HG02798 (cell line): ENCODE measurements around the gene TEN1.
"Not testable (repeated sequence)": the region's sequence is repeated elsewhere in the genome, so short reads cannot be mapped to it uniquely, and the experiment has no call there.

Experiments used
- ATAC-seq: cut with Tn5 transposase; IDR thresholded peaks from one replicate; pipeline ENCODE4 v1.9.1; 2021; ENCODE audit warnings: mild to moderate bottlenecking; ENCODE audit not compliant: unreplicated experiment, poor library complexity

TEN1 gene, protein sequence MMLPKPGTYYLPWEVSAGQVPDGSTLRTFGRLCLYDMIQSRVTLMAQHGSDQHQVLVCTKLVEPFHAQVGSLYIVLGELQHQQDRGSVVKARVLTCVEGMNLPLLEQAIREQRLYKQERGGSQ

DNA sequence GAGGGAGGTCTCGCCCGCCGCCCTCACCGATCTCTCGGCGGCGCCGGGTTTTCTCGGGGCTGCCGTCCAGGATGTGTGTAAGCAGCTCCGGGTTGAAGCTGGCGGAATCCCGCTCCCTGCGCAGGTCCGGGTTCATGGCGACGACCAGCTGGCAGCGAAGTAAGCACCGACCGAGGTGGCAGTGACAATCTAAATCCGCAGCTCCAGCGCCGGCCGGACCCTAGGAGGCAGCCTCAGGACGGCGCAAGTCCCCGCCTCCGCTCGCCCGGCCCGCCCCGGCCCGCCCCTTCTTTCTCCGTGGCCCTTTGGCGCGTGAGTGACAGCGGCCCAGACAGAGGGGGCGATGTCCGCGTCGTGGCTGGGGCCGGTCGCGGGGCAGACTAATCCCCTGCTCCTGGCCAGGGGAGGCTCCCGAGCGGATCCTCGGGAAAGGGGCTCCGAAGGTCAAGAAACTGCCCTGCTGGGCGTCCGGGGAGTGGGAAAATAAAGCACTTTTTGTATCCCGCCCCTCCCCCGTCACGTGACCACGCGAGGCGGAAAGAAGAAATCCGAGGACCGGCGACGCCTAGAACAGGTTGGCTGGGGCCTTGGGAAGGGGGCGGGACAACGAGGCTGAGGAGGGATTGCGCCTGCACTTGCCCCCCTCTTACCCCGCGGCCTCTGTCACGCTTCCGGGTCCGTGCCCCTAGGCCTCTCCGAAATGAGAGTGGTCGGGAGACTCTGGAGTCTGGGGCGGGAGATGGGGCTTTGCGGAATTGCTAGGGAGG is at the start of gene TEN1, which contains the start of gene ACOX1:
Gene TEN1, plus strand, starts transcription at position 303 of the 767 bp plus-strand sequence. CDS start 6,953 bp downstream, outside the sequence.
Gene ACOX1, minus strand, starts transcription at position 229 of the 767 bp plus-strand sequence. Its CDS starts 93 bp downstream, at position 136.
- ATAC-seq: peak; percentile 92

DNA sequence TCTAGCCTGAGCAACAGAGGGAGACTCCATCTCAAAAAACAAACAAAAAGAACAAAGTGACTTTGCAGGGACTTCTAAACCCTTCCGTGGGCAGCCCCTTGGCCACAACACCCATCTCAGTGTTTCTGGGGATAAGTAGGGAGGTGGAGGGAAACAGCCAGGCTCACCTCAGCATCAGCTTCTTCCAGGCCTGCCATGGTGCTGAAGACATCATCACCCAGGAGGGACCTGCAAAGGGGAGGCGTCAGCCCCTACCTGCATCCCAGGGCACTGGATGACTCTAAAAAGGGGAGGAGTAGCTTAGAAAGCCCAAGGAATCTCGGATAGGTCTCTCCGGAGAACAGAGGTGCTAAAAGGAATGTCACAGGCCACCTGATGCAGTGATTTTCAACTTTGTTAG is 48.0 kb upstream of the TEN1 start:
- no peak for ATAC-seq

DNA sequence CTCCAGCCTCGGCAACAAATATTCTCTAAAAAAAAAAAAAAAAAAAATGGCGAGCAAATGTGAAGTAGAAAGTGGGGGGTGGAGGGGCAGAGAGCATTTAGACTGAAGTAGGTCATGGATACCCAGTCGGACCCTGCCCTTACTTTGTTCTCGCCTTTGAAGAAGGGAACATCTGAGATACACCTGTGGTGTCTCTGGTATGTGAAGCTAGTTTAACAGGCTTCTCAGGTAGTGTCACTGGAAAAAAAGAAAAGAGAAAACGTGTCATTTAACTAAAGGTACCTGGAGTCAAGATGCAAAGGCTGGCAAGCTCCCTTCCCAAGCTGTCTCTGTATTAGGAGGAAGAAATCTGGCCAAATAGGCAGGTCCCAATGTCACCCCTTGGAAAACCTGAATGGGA is 46.2 kb upstream of the TEN1 start:
- ATAC-seq: no peak

DNA sequence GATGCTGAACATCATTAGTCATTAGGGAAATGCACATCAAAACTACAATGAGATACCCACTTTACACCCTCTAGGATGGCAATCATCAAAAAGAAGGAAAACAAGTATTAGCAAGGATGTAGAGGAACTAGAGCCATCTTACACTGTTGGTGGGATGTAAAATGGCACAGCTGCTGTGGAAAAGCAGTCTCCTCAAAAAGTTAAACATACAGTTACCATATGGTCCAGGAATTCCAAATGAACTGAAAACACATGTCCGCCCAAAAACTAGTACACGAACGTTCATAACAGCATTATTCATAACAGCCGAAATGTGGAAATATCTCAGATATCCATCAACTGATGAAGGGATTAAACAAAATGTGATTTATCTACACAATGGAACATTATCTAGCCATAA is 45.2 kb upstream of the TEN1 start:
- ATAC-seq: no peak

DNA sequence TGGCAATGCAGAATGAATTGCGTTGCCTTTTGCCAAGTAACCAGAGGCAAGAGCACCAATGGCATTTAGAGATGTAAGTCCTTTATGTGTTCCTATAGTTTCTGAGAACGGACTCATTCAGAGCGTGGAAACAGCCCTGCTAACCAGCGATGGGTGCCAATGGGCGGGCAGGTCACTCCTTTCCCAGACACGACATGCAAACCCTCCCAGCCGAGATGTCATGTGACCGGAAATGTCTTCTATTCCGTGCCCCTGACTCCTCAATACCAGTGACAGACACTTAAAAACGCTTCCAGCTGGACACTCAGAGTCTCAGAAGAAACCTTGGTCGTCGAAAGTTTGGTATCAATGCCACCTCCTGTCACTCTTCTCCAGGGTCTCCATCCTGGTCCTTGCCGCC is 41.4 kb upstream of the TEN1 start:
- ATAC-seq: no peak

DNA sequence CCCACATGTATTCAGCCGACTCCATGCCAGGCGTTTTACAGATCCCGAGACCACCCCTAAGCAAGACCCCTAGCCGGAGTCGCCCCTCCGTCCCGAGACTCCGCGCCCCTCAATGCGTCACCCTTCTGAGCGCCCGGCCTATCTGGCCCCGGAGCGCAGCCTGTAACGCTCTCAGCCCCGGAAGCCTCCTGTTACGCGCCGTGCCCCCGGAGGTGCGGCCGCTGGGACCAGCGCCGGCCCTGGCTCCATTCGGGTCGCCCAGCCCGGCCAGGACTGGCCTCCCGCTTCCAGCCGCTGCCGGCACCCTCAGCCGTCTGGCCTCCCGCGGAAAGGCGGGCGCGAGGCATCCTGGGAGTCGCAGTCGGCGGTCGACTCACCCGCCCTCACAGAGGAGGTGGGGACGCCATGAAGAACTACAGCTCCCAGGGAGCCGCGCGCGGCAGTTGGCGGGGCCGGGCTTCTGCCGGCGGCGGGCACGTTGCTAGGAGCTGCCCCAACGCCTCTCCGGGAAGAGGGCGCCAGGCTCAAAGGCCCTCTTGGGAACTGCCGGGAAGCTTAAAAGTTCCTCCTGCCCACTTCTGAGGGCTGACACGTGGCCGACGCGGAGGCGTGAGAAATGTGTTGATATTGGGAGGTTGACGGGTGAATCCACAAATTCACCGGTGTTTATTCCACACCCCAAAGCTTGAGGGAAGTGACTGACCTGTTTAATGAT is 38.2 kb upstream of the TEN1 start, which contains the start of gene FBF1:
Gene FBF1, minus strand, starts transcription at position 316 of the 715 bp plus-strand sequence. CDS start 2,893 bp downstream, outside the sequence.
- peak; percentile 96 for ATAC-seq

DNA sequence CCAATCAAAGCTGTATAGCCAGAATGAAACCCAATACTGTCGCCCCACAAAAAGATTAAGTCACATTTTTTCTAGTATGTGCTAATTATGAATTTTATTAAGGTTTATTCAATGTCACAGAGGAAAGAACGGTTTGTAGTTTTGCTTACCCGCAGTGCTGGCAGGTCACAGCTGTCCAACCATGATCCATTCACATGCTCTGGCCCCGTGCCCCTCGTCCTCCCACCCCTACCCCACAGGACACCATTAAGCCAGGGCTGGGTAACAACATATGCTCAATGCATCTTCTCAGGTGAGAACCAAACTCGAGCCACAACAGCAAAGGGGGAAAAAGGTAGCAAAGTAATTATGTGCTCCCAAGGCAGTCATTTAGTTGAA is 37.6 kb upstream of the TEN1 start:
- no peak for ATAC-seq

DNA sequence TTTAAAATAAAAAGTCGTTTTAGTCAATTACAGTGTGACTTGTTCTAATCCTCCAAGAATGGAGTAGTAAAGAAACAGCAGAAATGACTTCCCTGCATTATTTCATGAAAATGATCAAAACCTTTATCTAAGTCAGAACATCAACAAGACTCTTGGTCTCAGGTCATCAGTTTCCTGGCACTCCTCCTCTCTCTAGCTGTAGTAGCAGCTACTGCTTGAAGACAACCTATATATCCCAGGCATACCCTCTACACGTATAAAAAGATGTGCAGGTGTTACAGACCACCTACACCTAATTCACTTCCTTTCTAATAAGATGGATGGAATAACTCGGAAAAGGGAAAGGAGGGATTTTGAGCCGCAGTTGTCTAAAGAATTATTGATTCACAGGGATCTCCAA is 36.6 kb upstream of the TEN1 start:
- ATAC-seq: no peak

DNA sequence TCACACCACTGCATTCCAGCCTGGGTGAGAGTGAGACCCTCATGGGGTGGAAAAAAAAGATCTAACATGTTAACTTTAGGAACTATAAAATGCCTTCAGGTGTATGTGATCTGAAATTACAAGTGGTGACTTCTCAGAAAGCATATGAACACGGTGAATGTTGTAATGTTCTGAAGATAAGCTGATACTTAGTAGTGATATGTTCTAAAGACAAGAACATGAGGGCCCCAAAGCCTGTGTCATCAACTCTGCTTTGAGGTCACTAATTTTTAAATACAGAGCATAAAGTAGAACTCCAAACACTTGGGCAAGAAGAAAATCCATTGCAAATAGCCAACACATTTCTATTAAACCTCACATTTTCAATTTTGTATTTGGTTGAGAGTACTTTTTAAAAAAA is 35.5 kb upstream of the TEN1 start:
- ATAC-seq: no peak

DNA sequence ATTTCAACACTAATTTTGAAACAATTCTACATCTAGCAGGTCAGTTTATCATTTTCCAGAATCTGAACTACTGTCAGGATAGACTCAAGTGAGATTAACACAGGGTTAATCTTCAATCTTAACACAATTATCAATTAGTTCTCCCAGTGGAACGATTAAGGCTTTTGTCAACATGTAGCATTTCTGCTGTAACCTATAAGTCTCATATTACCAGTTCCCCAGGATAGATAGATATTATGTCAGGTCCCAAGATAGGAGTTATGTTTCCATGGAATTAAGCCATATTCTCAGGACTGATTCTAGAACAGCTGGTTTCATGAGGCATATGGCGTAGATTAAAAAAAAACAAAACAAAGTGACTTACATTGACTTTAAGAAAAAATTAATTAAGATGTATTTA is 33.8 kb upstream of the TEN1 start:
- ATAC-seq: no peak

DNA sequence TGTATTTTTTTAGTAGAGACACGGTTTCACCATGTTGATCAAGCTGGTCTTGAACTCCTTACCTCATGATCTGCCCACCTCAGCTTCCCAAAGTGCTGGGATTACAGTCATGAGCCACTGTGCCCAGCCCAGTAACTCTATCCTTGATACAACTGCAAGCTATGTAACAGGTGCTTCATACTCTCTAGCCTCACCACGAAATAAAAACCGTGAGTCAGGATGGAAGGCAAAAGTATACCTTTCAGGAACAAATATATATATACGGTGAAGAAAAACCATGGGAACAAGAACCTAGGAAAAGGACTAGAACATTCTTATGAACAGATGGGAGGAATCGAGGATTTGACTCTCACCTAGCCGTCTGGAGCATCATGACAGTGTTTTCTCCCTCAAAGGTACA is 28.6 kb upstream of the TEN1 start:
- no peak for ATAC-seq

DNA sequence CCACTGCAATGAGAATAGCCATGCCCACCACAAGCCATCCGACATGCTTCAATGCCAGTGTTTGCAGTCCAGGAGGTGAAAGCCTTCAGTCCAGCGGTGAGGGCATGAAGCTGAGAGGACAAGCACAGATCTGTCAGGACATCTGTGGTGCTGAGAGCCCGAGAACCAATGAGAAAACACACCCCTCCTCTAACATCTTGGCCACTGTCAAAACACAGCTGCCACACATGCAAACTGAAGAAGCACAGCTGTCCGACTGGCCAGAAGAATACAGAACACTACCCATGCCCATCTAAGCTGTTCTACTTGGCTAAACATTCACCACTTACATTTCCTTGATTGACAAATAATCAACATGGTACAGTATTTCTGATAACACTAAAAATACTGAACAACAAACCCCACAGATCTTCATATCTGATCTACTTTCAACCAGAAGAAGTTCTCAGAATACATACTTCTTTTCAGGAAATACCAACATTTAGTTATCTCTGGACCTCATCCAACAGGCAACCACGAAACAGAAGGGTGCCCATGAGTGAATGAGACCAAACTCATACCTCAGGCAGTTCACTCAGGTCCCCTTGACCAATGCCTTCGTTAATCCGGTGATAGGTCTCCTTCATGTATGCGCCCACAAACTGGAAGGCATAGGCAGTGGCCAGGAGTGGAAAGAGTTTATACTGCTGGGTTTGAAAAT is 28.0 kb upstream of the TEN1 start:
- no peak for ATAC-seq

DNA sequence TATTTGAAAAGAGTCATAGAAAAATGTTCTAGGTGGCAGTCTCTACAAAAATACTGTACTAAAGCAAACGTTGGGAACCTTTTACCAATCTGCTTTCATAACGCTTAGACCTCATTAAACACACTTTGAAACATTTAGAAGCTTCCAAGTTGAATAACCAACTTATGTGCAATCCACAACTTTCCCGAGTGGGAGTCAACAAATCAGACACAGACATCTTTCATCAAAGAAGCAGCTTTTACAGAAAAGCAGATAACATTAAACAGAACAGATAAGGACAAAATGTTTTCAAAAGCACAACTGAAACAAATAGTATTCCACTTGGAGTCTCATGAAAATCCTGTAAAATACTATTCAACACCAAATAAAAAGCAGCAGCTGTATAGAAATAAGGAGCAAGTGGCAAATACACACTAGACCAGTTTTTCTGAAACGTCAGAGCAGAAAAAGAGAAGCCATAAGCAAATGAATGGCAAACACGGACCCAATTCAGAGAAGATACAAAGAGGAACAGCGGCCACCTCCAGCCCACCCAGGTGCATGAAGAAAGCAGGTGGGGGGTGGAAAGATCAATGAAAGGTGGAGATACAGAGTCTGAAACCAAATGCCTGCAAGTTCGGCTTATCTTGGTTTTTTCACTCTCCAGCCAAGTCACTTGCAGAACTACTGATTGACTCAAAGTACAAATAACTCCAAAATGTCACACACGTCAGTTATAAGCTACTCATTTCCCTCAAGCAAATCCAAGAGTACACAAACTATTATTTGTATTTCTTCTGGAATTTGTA is 19.8 kb upstream of the TEN1 start:
- no peak for ATAC-seq

DNA sequence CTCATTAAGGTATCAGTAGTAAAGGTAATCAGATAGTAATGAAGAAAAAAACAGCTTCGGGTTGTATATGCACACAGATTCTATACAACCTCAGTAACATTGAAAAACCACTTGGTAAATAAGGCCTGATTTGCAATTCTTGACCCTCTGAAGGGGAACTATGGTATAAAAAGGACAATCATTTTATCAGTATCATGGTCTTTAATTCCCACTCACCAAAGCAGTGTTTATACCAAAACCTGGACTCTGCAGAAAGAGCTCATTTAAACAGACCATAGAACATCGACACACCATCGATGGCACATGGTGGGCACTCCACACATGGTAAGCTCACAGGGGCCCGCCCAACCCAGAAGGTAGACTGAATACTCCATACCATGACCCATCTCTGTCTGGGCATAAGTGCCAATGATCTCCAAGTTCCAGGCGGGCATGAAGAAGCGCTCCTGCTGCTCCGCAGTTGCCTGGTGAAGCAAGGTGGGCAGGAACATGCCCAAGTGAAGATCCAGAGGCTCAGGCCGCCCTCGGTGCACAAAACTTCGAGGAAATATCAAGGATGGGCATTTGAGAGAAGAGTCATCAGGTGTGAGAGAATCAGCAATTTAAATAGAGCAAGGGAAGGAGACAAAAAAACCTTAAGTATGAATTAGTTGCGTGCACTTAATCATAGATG is 19.1 kb upstream of the TEN1 start:
- no peak for ATAC-seq

DNA sequence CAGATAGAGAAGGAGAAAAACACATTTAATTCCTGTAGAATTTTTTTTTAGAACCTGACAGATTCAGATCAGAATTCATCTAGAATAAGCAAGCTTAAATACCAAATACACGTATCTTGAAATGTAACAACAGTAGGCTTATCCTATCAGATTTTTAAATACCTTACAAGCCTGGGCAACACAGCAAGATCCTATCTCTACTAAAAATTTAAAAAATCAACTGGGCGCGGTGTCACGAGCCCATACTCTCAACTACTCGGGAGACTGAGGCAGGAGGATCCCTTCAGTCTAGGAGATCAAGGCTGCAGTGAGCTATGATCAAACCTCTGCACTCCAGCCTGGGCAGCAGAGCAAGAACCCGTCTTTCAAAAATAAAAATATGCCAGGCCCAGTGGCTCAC is 13.6 kb upstream of the TEN1 start:
- ATAC-seq: no peak

DNA sequence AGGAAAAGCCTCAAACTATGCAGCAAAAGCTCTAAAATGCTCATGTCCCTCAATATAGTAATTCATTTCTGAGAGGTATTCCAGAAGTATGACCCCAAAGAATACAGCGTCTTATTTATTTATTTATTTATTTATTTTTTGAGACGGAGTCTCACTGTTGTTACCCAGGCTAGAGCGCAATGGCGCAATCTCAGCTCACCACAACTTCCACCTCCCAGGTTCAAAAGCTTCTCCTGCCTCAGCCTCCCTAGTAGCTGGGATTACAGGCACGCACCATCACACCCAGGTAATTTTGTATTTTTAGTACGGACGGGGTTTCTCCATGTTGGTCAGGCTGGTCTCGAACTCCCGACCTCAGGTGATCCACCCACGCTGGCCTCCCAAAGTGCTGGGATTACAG is 10.0 kb upstream of the TEN1 start:
- ATAC-seq: not testable (repeated sequence)

DNA sequence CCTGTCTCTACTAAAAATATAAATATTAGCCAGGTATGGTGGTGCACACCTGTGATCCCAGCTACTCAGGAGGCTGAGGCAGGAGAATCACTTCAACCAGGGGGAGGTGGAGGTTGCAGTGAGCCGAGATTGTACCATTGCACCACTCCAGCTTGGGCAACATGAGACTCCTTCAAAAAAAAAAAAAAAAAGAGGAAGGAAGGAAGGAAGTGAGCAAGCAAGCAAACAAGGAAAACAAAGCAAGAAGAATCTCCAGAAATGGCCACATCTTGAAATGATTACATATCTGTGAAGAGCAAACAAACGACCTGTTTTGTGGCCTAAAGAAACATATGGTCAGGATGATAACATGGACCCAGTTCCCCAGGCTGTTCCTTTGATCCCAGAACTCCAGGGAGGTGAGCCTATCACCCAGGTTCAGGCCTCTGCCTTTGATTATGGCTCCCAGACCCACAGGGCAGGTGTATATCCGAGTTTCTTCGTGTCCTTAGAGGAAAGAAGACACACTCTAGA is 9.0 kb upstream of the TEN1 start:
- ATAC-seq: no peak

DNA sequence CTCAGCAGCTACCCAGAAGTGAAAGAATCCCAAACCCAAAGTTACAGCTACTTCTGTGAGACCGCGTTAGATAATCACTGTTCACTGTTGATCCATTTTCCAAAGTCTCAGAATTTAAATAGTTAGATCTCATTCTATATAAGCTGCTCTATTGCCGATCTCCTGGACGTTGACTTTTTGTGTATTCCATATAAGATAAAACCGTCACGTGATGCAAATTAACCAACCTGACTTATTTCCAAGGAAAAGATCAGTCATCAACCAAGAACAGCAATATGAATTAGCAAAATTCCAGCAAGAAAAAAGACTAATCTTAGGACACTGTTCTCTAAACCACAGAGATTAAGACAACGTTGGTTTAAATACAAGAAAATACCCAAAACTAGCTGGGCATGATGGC is 8.4 kb upstream of the TEN1 start:
- ATAC-seq: no peak

DNA sequence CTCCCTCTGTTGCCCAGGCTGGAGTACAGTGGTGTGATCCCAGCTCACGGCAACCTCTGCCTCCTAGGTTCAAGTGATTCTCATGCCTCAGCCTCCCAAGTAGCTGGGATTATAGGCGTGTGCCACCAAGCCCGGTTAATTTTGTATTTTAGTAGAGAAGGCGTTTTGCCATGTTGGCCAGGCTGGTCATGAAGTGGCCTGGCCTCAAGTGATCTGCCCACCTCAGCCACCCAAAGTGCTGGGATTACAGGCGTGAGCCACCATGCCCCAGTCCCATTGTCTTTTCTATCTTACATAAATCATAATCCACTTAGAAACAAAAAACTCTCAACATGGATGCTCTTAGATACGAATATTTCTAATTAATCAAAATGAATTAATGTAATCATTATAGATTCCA is 3.9 kb upstream of the TEN1 start:
- ATAC-seq: not testable (repeated sequence)
